Endodermal cell (in vitro differentiated cells): ENCODE data around the gene NCSTN. TPM values are rescaled to one million over a fixed set of nuclear protein-coding genes. Genes with fewer than 3 reads are reported as not detected.

ENCODE experiments used
- DNase-seq: peaks from one replicate; pipeline ENCODE4 v3.0.0-alpha.2; 2017
- H3K27ac ChIP-seq: 2 replicates; pipeline ENCODE4 v1.5.1; 2013; ENCODE audit warnings: mild to moderate bottlenecking, low read depth, low read length, moderate library complexity
- H3K27me3 ChIP-seq: 2 replicates; pipeline ENCODE4 v1.6.1; 2013; ENCODE audit warnings: mild to moderate bottlenecking, low read length, moderate library complexity; ENCODE audit not compliant: insufficient read depth, control insufficient read depth, poor library complexity, severe bottlenecking
- H3K36me3 ChIP-seq: 2 replicates; pipeline ENCODE4 v1.7.0; 2013; ENCODE audit warnings: mild to moderate bottlenecking, low read length, moderate library complexity; ENCODE audit not compliant: control insufficient read depth, insufficient read depth
- H3K4me1 ChIP-seq: one replicate; pipeline ENCODE4 v1.7.0; 2013; ENCODE audit warnings: low read length; ENCODE audit not compliant: control insufficient read depth, insufficient read depth
- H3K4me3 ChIP-seq: 2 replicates; pipeline ENCODE4 v1.5.1; 2013; ENCODE audit warnings: mild to moderate bottlenecking, low read length, moderate library complexity
- H3K9ac ChIP-seq: 2 replicates; pipeline ENCODE4 v1.6.1; 2013; ENCODE audit warnings: mild to moderate bottlenecking, low read length, moderate library complexity; ENCODE audit not compliant: poor library complexity, severe bottlenecking; ENCODE audit errors: extremely low read depth
- H3K9me3 ChIP-seq: 2 replicates; pipeline ENCODE4 v1.6.1; 2013; ENCODE audit warnings: mild to moderate bottlenecking, low read length, moderate library complexity; ENCODE audit not compliant: control insufficient read depth
- H3K27ac Mint-ChIP-seq: 2 replicates; pipeline ENCODE4 v1.8.0; 2020; ENCODE audit warnings: mixed read lengths
- H3K27me3 Mint-ChIP-seq: 2 replicates; pipeline ENCODE4 v1.8.0; 2021; ENCODE audit warnings: mild to moderate bottlenecking, mixed read lengths; ENCODE audit not compliant: insufficient read depth
- H3K36me3 Mint-ChIP-seq: 2 replicates; pipeline ENCODE4 v1.8.0; 2020; ENCODE audit warnings: low read depth, mixed read lengths
- H3K4me1 Mint-ChIP-seq: 2 replicates; pipeline ENCODE4 v1.8.0; 2020; ENCODE audit warnings: mixed read lengths
- H3K4me3 Mint-ChIP-seq: 2 replicates; pipeline ENCODE4 v1.8.0; 2020; ENCODE audit warnings: mild to moderate bottlenecking, moderate library complexity, mixed read lengths
- H3K9me3 Mint-ChIP-seq: 2 replicates; pipeline ENCODE4 v1.8.0; 2020; ENCODE audit warnings: mild to moderate bottlenecking, mixed read lengths
- CTCF ChIP-seq: fragments of 200-600 bp; sonication (generic); conservative IDR thresholded peaks from 2 replicates; pipeline ENCODE4 v1.5.0; 2021; ENCODE audit warnings: antibody characterized with exemption, mild to moderate bottlenecking
- WGBS, 2 experiments: methylation state at CpG; one replicate each; pipeline versions ENCODE4 v1.1.5 to v1.1.7; 2013; ENCODE audit warnings: missing lambda C conversion rate in 2 of 2, mixed read lengths in 1 of 2; ENCODE audit not compliant: insufficient coverage in 1 of 2, insufficient read length in 1 of 2; 5-methylcytosine and 5-hydroxymethylcytosine counted together
- total RNA-seq, 2 donors: library from RNA; stranded (reverse); fragmentation: NEBNext Ultra II Directional in 1 of 2; extraction: Animal tissue kit (Norgen Biotek cat#: 25700) in 1 of 2; gene quantifications; 2 replicates in 1 of 2; 3 replicates in 1 of 2; pipeline ENCODE4 v1.2.1, GENCODE V29; 2021

The NCSTN gene
- total RNA-seq, 2 donors from 2014 or later = 103 to 107 TPM

DNA sequence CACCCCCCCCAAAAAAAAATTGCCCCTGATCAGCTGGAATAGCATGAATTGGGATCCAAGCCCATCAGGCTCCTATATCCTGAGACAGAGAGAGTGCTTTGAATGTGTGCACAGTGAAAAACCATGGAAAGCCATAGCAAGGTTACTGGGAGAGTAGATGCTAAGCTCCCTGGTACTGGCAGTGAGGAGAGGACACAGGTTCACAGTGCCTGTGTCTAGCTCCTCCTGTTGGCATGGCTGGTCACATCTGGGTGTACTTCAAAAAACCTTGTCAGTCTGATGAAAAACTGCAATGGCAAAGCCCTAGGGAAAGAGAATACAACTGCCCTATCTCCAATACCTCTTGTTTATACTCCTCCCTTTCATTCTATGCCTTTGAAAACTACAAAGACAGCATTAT lies 13.1 kb upstream of the NCSTN start:
- no peak overlapping the region for H3K9ac ChIP-seq
- H3K27me3 ChIP-seq = no peaks in the 10 kb centered on the region
- no peak overlapping the region for H3K4me3 ChIP-seq
- H3K36me3 ChIP-seq = peaks cover 91% of the 10 kb centered on the region
- Mint-ChIP-seq H3K36me3 (peaks cover 66% of the 10 kb centered on the region), H3K4me1 (no peaks in the 10 kb centered on the region), H3K27me3 (no peaks in the 10 kb centered on the region), H3K27ac (no peak overlapping the region), H3K4me3 (no peak overlapping the region), H3K9me3 (no peaks in the 10 kb centered on the region)
- TF ChIP-seq CTCF = no peak
- H3K9me3 ChIP-seq = no peaks in the 10 kb centered on the region
- H3K27ac ChIP-seq = no peak overlapping the region
- no peak for DNase-seq
- no peaks in the 10 kb centered on the region for H3K4me1 ChIP-seq

DNA sequence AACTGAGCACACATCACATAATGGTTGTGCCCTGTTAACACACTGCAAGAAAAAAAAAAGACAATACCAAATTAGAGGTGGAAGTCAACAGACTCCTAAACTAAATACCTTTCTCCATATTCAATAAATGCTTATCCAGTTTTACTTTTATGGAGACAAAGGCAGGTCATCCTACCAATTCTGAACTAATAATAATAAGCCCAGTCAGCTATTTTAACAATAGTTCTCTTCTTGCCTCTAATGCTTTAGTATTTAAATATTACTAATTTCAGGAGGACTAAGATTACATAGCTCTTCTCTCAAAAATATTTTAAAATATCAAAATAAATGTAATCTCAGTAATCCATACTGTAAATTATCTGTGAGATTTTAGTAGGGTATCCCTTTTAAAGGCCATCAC lies 10.7 kb upstream of the NCSTN start:
- no peaks in the 10 kb centered on the region for H3K9me3 Mint-ChIP-seq
- TF ChIP-seq CTCF = no peak
- no peaks in the 10 kb centered on the region for H3K4me1 Mint-ChIP-seq
- Histone ChIP-seq H3K27me3 (no peaks in the 10 kb centered on the region), H3K9ac (no peak overlapping the region), H3K36me3 (peaks cover 86% of the 10 kb centered on the region), H3K4me1 (no peaks in the 10 kb centered on the region), H3K27ac (no peak overlapping the region), H3K4me3 (no peak overlapping the region), H3K9me3 (no peaks in the 10 kb centered on the region)
- no peak overlapping the region for H3K27ac Mint-ChIP-seq
- no peak for DNase-seq
- H3K4me3 Mint-ChIP-seq = no peak overlapping the region
- no peaks in the 10 kb centered on the region for H3K27me3 Mint-ChIP-seq
- peaks cover 61% of the 10 kb centered on the region for H3K36me3 Mint-ChIP-seq

DNA sequence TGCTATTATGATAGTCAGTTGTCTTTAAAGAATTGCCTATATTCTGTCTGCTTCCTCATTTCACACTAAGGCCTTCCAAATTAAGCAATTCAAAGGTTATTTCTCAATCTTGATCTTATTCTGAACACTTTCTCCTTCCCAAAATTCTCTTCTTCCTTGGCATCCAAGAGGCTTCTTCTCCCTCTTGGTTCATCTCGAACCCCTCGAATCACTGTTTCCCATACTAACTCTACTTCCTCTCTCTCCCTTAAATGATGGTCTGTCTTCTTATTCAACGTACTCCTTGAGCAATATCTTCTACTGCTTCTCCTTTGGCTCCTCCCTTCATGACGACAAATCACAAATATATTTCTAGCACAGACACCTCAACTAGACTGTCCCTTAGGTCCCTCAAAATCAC lies 4.6 kb upstream of the NCSTN start:
- Histone ChIP-seq H3K27me3 (no peaks in the 10 kb centered on the region), H3K9me3 (no peaks in the 10 kb centered on the region), H3K4me3 (no peak overlapping the region), H3K4me1 (peaks cover 4% of the 10 kb centered on the region), H3K36me3 (peaks cover 62% of the 10 kb centered on the region), H3K27ac (no peak overlapping the region), H3K9ac (no peak overlapping the region)
- H3K4me3 Mint-ChIP-seq = no peak overlapping the region
- 90 to 93% methylated on average over 4 of the region's 4 CpGs for WGBS, 2 experiments
- H3K36me3 Mint-ChIP-seq = peaks cover 44% of the 10 kb centered on the region
- H3K4me1 Mint-ChIP-seq = peaks cover 17% of the 10 kb centered on the region
- H3K9me3 Mint-ChIP-seq = no peaks in the 10 kb centered on the region
- TF ChIP-seq CTCF = no peak
- no peak for DNase-seq
- no peaks in the 10 kb centered on the region for H3K27me3 Mint-ChIP-seq
- H3K27ac Mint-ChIP-seq = no peak overlapping the region
